IPS-18a (cell line): ENCODE measurements around the gene EXOG.

Source experiments
- H3K27ac ChIP-seq: one replicate; pipeline ENCODE4 v1.5.1; 2013; ENCODE audit warnings: low read length
- H3K27me3 ChIP-seq: one replicate; pipeline ENCODE4 v1.6.1; 2013; ENCODE audit warnings: mild to moderate bottlenecking, low read length; ENCODE audit not compliant: control insufficient read depth, insufficient read depth
- H3K36me3 ChIP-seq: one replicate; pipeline ENCODE4 v1.6.1; 2013; ENCODE audit warnings: low read depth, low read length; ENCODE audit not compliant: control insufficient read depth
- H3K4me1 ChIP-seq: one replicate; pipeline ENCODE4 v1.6.1; 2013; ENCODE audit warnings: low read depth, low read length; ENCODE audit not compliant: control insufficient read depth
- H3K4me3 ChIP-seq: one replicate; pipeline ENCODE4 v1.5.1; 2013; ENCODE audit warnings: low read length
- H3K9ac ChIP-seq: one replicate; pipeline ENCODE4 v1.6.1; 2013; ENCODE audit warnings: mild to moderate bottlenecking, low read length, moderate library complexity
- H3K9me3 ChIP-seq: one replicate; pipeline ENCODE4 v1.6.1; 2013; ENCODE audit warnings: low read depth, low read length; ENCODE audit not compliant: control insufficient read depth

EXOG gene

GRCh38 chr3:38519651-38520050 lies 23.5 kb downstream of the EXOG start:
- H3K4me1 ChIP-seq, result peaks cover 29% of the 10 kb centered on the region
- H3K9ac ChIP-seq, result no peak overlapping the region
- no peaks in the 10 kb centered on the region for H3K9me3 ChIP-seq
- H3K36me3 ChIP-seq, result peaks cover 12% of the 10 kb centered on the region
- no peak overlapping the region for H3K27ac ChIP-seq
- H3K4me3 ChIP-seq, result peak overlapping the region; percentile 4
- H3K27me3 ChIP-seq, result no peaks in the 10 kb centered on the region

DNA sequence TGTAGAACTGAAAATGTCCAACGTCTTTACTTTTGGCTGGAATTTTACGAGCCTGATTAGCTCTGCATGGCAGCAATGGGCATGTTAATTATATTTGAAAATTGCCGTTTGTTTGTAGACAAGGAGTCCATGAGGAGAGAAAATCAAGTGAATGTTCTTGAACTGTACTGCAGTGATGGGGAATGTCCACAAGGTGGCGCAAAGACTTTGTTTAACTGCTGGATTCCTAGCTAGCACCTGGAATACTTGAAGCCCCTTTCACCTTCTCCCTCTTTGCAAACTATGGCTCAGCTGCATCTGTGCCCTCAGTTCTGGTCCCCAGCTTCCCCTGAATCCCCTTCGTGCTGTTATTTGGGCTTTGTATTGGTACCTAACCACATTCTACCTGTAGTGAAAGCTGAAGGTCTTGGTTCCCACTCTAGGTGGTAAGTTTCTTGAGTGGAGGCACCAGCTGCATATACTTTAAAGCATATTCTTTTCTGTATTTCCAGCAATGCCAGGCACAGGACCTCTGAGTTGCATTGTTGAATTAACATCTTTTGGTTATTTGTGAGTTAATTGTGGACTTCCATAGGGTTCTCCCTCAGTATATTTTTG lies 25.3 kb downstream of the EXOG start:
- no peaks in the 10 kb centered on the region for H3K27me3 ChIP-seq
- H3K9ac ChIP-seq, result no peak overlapping the region
- H3K4me3 ChIP-seq, result no peak overlapping the region
- peaks cover 29% of the 10 kb centered on the region for H3K4me1 ChIP-seq
- H3K36me3 ChIP-seq, result peaks cover 22% of the 10 kb centered on the region
- no peak overlapping the region for H3K27ac ChIP-seq
- no peaks in the 10 kb centered on the region for H3K9me3 ChIP-seq

- peaks cover 22% of the 10 kb centered on the region for H3K36me3 ChIP-seq
- no peaks in the 10 kb centered on the region for H3K27me3 ChIP-seq
- H3K27ac ChIP-seq, result no peak overlapping the region
- H3K4me3 ChIP-seq, result no peak overlapping the region
- H3K9ac ChIP-seq, result no peak overlapping the region
- H3K4me1 ChIP-seq, result peaks cover 29% of the 10 kb centered on the region
- no peaks in the 10 kb centered on the region for H3K9me3 ChIP-seq
Measured at GRCh38 chr3:38522002-38522401, 25.9 kb downstream of the EXOG start.

- H3K4me1 ChIP-seq, result peaks cover 20% of the 10 kb centered on the region
- H3K9ac ChIP-seq, result no peak overlapping the region
- H3K36me3 ChIP-seq, result peaks cover 22% of the 10 kb centered on the region
- H3K4me3 ChIP-seq, result no peak overlapping the region
- H3K9me3 ChIP-seq, result no peaks in the 10 kb centered on the region
- no peaks in the 10 kb centered on the region for H3K27me3 ChIP-seq
- no peak overlapping the region for H3K27ac ChIP-seq
Measured at GRCh38 chr3:38524141-38524739, 28.1 kb downstream of the EXOG start.

- H3K4me3 ChIP-seq, result no peak overlapping the region
- H3K4me1 ChIP-seq, result peaks cover under 1% of the 10 kb centered on the region
- H3K36me3 ChIP-seq, result peaks cover 22% of the 10 kb centered on the region
- H3K27me3 ChIP-seq, result no peaks in the 10 kb centered on the region
- H3K9me3 ChIP-seq, result no peaks in the 10 kb centered on the region
- no peak overlapping the region for H3K9ac ChIP-seq
- H3K27ac ChIP-seq, result no peak overlapping the region
Measured at GRCh38 chr3:38526792-38527191, 30.7 kb downstream of the EXOG start.

- Histone ChIP-seq H3K27me3 (no peaks in the 10 kb centered on the region), H3K27ac (no peak overlapping the region), H3K9me3 (no peaks in the 10 kb centered on the region), H3K4me1 (peaks cover 6% of the 10 kb centered on the region), H3K36me3 (peaks cover 22% of the 10 kb centered on the region), H3K4me3 (no peak overlapping the region), H3K9ac (no peak overlapping the region)
Measured at GRCh38 chr3:38528457-38528856, 32.3 kb downstream of the EXOG start.

- Histone ChIP-seq H3K4me3 (no peak overlapping the region), H3K27ac (no peak overlapping the region), H3K36me3 (no peaks in the 10 kb centered on the region), H3K9me3 (no peaks in the 10 kb centered on the region), H3K27me3 (no peaks in the 10 kb centered on the region), H3K9ac (no peak overlapping the region), H3K4me1 (peaks cover 16% of the 10 kb centered on the region)
Measured at GRCh38 chr3:38532529-38532928, 36.4 kb downstream of the EXOG start.

DNA sequence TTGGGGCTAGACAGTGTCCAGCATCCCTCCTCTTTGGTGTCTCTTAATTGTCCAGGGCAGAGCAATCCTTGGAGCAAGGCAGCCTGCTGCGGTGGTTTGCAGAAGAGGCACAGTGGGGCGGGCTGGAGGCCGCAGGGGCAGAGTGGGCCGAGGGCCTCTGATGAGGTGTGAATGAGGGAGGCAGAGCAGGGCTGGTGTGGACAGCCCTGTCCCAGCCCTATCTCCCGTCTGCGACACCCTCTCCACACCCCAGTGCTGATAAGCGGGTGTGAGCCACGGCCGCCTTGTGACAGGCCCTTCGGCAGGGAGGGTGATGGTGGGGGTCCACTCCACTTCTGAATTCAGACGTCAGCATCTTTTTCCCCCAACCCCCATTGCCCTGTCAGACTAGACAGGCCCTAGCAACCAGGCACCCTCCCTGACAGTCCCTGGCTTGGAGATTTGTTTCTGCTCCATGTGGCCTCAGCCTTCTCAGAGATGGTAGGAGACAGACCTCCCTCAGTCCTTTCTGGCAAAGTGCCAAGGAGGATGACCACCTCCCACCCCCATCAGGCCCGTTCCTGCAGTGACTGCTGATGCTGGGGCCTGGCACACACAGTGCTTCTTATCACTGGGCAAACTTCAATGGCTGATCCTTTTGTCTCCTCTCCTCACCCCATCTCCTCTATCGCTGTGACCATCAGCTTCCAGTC lies 37.3 kb downstream of the EXOG start:
- no peaks in the 10 kb centered on the region for H3K9me3 ChIP-seq
- H3K36me3 ChIP-seq, result no peaks in the 10 kb centered on the region
- H3K27me3 ChIP-seq, result no peaks in the 10 kb centered on the region
- H3K4me1 ChIP-seq, result peaks cover 16% of the 10 kb centered on the region
- no peak overlapping the region for H3K9ac ChIP-seq
- no peak overlapping the region for H3K4me3 ChIP-seq
- H3K27ac ChIP-seq, result no peak overlapping the region

- no peaks in the 10 kb centered on the region for H3K9me3 ChIP-seq
- H3K9ac ChIP-seq, result no peak overlapping the region
- H3K4me1 ChIP-seq, result peaks cover 16% of the 10 kb centered on the region
- H3K4me3 ChIP-seq, result no peak overlapping the region
- no peak overlapping the region for H3K27ac ChIP-seq
- H3K36me3 ChIP-seq, result no peaks in the 10 kb centered on the region
- no peaks in the 10 kb centered on the region for H3K27me3 ChIP-seq
Measured at GRCh38 chr3:38534180-38534579, 38.0 kb downstream of the EXOG start.

DNA sequence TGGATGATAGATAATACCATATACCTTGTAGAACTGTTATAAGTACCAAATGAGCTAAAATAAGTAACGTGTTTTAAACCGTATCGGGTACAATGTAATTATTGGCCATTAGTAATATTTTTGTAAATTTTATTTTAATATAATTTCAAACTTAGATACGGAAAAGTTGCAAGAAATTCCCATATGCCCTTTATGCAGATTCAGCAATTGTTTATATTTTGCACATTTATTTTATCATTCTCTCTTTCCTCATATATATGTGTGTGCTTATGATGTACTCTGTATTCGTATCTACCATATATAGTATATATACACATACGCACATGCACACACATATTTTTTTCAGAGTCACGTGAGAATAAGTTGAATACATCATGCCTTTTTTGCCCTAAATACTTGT lies 38.5 kb downstream of the EXOG start:
- H3K27ac ChIP-seq, result no peak overlapping the region
- H3K9ac ChIP-seq, result no peak overlapping the region
- H3K9me3 ChIP-seq, result no peaks in the 10 kb centered on the region
- H3K36me3 ChIP-seq, result no peaks in the 10 kb centered on the region
- H3K4me1 ChIP-seq, result peaks cover 16% of the 10 kb centered on the region
- no peaks in the 10 kb centered on the region for H3K27me3 ChIP-seq
- no peak overlapping the region for H3K4me3 ChIP-seq

GRCh38 chr3:38536671-38537070 lies 40.5 kb downstream of the EXOG start:
- H3K4me3 ChIP-seq, result peak overlapping the region; percentile 30
- H3K4me1 ChIP-seq, result peaks cover 16% of the 10 kb centered on the region
- H3K27me3 ChIP-seq, result no peaks in the 10 kb centered on the region
- no peak overlapping the region for H3K27ac ChIP-seq
- H3K9ac ChIP-seq, result no peak overlapping the region
- no peaks in the 10 kb centered on the region for H3K9me3 ChIP-seq
- H3K36me3 ChIP-seq, result no peaks in the 10 kb centered on the region
